Measurements from ENCODE around the gene TNFAIP3.

DNA sequence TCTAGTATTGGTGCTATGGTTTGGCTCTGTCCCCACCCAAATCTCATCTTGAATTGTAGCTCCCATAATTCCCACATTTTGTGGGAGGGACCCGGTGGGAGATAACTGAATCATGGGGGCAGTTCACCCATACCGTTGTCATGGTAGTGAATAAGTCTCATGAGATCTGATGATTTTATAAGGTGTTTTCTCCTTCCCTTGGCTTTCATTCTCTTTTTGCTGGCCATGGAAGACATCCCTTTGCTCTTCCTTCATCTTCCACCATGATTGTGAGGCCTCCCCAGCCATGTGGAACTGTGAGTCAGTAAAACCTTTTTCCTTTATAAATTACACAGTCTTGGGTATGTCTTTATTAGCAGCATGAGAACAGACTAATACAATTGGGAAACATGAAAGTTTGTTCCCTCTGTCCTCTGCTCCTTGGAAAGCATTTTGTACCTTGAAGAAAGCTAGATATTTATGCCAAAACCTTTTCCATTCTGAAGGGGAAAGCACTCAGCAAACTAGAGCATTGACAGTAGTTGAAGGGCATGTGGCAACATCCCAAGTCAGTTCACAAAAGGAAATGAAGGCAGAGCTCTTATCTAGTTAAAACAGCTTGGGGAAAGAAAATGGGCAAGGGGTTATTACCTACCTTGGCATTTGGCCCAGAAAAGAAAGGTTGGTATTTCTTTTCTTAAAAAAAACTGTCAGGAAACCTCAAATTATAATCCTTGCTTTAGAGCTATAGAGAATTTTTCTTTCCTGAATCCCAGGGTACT is 10.7 kb upstream of the TNFAIP3 start:
- TF ChIP-seq, protein P1, sequence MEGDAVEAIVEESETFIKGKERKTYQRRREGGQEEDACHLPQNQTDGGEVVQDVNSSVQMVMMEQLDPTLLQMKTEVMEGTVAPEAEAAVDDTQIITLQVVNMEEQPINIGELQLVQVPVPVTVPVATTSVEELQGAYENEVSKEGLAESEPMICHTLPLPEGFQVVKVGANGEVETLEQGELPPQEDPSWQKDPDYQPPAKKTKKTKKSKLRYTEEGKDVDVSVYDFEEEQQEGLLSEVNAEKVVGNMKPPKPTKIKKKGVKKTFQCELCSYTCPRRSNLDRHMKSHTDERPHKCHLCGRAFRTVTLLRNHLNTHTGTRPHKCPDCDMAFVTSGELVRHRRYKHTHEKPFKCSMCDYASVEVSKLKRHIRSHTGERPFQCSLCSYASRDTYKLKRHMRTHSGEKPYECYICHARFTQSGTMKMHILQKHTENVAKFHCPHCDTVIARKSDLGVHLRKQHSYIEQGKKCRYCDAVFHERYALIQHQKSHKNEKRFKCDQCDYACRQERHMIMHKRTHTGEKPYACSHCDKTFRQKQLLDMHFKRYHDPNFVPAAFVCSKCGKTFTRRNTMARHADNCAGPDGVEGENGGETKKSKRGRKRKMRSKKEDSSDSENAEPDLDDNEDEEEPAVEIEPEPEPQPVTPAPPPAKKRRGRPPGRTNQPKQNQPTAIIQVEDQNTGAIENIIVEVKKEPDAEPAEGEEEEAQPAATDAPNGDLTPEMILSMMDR (IDR thresholded peaks at IDR 0.05; ENCODE audit: low read depth, low read length), result no peak
- no peak for TF ChIP-seq EZH2phosphoT487 (IDR thresholded peaks at IDR 0.05; ENCODE audit: low read depth)
